Stimulated activated CD8-positive, alpha-beta memory T cell treated with anti-CD3 and anti-CD28 coated beads, Interleukin-2, amount 100 ng/mL, for 1 hour (primary cell): ENCODE data around the gene USP32.
"Not testable (repeated sequence)": the region's sequence is repeated elsewhere in the genome, so short reads cannot be mapped to it uniquely, and the experiment has no call there.

Experiments
- DNase-seq, 2 donors: peaks; one replicate each; pipeline ENCODE4 v3.0.0-alpha.2; 2020; ENCODE audit warnings: low read depth in 2 of 2

The USP32 gene

GRCh38 chr17:60403523-60403810 is 11.5 kb upstream of the USP32 start:
- no peak for DNase-seq

DNA sequence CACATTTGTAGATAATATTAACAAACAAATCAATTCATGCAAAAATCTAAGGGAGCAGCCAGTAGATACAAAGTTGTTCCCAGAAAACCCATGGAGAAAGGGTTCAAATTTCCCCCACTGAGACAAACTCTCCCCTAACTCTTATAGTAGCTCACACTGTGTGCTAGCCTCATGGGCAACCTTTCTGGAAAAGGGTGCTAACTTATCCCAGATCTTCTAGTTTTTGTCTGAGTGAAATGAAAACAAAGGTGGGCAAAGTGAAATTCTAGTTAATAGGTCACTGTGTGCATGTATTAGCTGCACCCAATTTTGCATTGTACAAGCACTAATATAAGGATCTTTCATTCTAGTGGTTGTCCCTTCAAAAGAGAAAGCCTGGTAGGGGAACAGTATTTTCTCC is 9.9 kb upstream of the USP32 start:
- no peak for DNase-seq

DNA sequence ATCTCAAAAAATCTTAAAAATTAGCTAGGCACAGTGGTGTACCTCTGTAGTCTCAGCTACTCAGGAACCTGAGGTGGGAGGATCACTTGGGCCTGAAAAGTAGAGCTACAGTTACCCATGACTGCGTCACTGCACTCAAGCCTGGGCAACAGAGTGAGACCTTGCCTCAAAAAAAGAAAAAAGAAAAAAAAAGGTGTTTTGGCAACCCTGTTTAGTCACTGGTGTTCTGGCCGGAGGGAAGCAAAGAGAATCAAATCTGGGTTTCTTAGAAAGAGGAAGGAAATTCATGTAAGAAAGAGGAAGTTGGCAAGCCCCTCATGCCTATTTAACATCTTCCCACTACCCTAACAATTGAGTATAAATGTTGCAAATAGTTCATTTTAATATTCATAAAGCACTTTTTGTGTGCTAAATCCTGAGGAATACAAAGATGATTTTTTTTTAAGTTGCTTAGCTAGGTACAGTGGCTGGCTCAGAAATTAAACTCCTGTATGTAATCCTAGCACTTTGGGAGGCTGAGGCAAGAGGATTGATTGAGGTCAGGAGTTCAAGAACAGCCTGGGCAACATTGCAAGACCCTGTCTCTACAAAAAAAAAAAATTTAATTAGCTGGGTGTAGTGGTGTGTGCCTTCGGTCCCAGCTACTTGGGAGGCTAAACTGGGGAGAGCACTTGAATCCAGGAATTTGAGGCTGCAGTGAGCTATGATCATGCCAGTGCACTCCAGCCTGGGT is 6.5 kb upstream of the USP32 start:
- DNase-seq, result no peak

DNA sequence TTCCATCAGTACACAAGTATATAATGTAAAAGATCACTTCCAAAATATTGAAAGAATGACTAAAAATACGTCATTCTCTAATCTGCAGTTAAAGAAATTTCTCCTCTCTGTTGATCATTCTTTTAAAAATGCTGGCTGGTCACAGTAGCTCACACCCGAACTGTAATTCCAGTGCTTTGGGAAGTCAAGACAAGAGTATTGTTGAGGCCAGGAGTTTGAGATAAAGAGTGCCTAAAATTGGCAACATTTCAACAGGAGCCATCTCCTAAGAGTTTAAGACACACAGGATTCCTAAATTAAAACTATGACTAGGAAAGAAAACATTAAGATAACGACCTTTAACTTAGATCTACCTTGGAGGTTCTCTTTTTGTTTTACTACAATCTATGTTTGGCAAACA is 4.5 kb upstream of the USP32 start:
- no peak for DNase-seq

- no peak for DNase-seq
Observed at GRCh38 chr17:60395508-60396065, 3.7 kb upstream of the USP32 start.

GRCh38 chr17:60393840-60394723 is 2.1 kb upstream of the USP32 start:
- no peak for DNase-seq

- DNase-seq, result no peak
Observed at GRCh38 chr17:60392845-60393702, 1.1 kb upstream of the USP32 start.

DNA sequence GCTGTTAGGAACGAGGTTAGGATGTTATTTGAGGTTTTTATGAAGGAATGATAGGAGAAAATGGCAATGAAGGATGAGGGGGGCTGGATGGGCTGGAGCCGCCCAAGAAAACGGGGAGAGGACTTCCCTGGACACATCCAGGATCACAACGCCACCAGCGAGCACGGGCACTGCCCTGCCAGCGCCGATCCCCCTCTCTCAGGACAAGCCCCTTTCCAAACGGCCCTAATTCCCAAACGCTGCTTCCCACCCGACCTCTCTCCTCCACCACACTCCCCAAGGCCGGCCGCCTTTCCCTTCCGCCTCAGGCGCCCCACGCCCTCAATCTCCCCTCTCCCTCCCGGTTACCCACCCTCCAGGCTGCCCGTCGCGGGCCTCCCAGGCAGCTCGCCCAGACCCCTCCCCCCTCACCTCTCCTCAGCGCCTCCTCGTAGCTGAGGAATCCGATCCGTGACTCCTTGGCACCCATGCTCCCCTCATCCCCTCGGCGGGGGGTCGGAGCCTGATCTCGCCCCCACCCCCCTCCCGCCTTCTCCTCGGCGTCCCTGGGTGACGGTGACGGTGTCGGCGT is 377 bp downstream of the USP32 start:
- DNase-seq, result no peak

DNA sequence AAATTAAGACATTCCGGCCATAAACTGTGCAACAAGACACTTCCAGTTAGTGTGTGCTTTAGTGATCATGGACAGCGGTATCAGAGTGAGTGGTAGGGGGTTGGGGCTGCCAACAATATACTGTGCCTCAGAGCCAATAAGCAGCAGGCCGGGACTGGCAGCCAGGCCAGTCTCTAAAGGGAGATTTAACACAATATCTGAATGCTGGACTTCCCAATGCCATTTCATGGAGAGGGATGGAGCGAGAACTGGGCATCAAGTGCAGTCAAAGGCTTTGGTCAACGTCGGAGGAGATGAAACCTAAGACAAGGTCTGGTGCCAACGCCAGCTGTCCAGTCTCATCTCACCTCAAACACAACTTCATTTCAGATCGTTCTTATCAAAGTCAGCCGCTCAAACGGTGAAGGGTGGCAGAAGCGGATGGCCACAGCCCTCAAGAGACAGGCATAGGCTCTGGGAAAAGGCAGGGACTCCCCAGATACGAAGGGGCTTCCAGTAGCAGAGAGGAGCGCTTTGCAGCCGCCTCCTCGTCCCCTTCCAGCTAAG is 935 bp downstream of the USP32 start:
- no peak for DNase-seq

- DNase-seq, result no peak
Observed at GRCh38 chr17:60390186-60390585, 1.7 kb downstream of the USP32 start.

- no peak for DNase-seq
Observed at GRCh38 chr17:60388742-60389141, 3.2 kb downstream of the USP32 start.

DNA sequence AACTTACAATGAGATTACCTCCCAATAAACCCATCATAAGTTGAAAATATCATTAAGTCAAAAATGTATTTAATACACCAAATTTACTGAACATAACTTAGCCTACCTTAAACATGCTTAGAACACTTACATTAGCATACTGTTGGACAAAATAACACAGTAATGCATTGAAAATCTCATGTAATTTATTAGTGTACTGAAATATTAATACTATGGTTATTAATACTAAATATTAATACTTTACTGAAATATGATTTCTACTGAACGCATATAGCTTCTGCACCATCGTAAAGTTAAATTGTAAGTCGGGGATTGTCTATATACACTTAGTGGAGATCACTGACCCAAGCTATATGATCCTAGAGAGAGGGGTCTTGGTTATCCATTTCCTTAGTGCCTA is 4.3 kb downstream of the USP32 start:
- no peak for DNase-seq

GRCh38 chr17:60386147-60387058 is 5.5 kb downstream of the USP32 start:
- DNase-seq, result no peak

DNA sequence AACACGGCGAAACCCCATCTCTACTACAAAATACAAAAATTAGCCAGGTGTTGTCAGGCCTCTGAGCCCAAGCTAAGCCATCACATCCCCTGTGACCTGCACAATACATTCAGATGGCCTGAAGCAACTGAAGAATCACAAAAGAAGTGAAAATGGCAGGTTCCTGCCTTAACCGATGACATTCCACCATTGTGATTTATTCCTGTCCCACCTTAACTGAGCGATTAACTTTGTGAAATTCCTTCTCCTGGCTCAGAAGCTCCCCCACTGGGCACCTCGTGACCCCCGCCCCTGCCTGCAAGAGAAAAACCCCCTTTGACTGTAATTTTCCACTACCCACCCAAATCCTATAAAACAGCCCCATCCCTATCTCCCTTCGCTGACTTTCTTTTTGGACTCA is 7.0 kb downstream of the USP32 start:
- not testable (repeated sequence) for DNase-seq

GRCh38 chr17:60383379-60383778 is 8.6 kb downstream of the USP32 start:
- DNase-seq, result no peak

GRCh38 chr17:60381958-60382357 is 10.0 kb downstream of the USP32 start:
- no peak for DNase-seq

DNA sequence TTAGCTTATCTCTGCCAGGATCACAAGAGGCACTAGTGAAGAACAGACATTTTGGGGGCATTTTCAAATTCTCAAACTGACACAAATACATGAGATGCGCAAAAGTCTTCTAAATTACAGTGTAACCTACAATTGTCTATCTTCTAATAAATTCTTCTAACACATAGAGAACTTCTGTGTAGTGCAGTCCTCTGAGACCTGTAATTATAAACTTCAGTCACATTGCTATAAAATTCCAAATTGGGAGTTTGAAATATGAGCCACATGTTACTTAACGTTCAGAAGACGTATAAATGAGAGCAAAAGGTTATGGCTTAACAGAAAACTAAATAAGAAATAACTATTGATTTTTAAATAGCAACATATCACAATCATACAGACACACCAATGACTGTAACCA is 12.5 kb downstream of the USP32 start:
- DNase-seq, result not testable (repeated sequence)

- DNase-seq, result not testable (repeated sequence)
Observed at GRCh38 chr17:60378187-60378586, 13.7 kb downstream of the USP32 start.

GRCh38 chr17:60372790-60373483 is 19.0 kb downstream of the USP32 start:
- no peak for DNase-seq
